Activated CD8-positive, alpha-beta memory T cell treated with anti-CD3 and anti-CD28 coated beads for 4 hours (primary cell): ENCODE measurements around the gene TSPAN3.

ENCODE experiments used
- DNase-seq, 2 donors: peaks; one replicate each; pipeline ENCODE4 v3.0.0-alpha.2; 2020; ENCODE audit warnings: low read depth in 2 of 2

TSPAN3 gene

DNA sequence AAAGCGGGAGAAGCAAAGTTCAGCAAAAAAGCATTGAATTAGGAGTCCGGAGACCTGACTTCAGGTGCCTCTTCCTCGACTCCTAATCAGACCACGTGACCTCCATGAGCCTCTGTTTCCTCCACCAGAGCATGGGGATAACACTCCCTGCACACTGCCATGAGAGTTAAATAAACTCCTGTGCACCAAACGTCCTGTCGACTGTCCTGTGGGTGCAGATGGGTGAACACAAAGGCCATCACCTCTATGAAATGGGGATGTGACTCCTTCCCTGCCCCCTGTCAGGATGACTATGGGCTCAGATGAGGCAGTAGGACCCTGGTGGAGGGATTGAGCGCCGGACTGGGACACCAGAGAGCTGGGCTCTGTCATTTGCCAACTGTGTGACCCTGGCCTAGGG lies 13.5 kb upstream of the TSPAN3 start:
- DNase-seq = no peak

DNA sequence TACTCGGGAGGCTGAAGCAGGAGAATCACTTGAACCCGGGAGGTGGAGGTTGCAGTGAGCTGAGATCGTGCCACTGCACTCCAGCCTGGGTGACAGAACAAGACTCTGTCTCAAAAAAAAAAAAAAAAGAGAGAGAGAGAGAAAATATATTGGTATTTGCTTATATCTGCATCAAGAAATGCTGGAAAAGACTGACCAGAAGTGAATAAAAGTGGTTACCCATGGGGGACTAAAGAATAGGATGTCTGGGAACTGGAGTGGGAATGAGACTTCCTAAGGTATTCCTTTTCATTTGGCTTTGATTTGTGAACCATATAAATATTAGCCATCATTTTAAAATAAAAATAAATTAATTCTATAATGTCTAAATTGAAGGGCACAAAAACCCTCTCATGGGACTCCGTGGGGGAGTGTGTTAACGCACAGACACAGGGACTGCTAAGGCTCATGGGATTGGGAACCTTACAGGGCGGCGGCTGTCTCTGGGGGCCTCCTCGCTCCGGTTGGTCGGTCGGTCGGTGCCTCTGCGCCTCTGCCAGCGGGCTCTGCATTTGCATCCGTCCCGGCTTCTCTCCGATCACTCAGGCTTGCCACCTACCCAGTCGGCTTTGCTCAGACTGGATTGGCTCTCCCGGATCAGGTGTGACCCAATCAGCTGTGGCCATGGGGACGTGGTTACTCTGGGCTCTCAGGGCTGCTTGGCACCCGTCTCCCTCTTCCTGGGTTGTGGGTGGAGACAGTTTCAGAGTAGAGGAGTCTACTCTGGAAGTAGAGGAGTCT lies 12.7 kb upstream of the TSPAN3 start:
- DNase-seq = peak; percentile 20 to 33

DNA sequence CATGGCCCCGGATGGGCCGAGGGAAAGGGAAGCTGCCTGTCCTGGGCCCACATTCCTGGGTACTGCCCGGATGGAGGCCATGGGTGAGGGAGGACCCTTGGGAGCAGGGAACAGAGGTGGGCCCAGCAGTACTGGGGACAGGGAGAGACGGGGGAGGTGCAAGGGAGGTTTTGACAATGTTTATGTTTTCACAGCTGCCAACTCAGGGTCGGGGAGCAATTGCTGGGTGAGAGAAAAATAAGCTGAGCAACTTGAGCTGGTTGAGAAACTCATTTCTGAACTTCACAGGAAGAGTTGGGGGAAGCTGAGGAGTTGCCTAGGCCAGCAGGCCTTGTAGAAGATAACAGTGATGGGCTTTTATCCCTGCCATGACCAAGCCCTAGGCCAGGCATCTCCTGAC lies 11.1 kb upstream of the TSPAN3 start:
- DNase-seq = no peak

- DNase-seq = no peak
Measured at GRCh38 chr15:77076323-77076915, 5.5 kb upstream of the TSPAN3 start.

DNA sequence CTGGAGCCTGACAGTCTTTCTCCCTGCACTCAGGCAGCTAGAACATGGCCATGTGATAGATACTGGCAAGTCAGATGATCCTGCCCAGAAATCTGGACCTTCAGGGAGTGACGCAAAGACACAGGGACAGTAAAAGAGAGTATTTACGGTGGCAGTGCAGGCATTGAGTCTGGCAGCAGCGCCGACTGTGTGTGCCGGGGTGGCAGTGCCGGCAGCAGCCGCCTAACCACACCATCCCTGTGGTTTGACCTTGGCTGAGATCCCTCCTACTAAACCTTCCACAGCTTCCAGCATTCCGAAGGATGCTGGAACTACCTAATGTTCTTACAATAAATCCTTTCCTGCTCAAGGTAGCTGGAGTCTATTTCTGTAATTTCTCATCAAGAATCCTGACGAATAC lies 4.6 kb upstream of the TSPAN3 start:
- DNase-seq = no peak

- no peak for DNase-seq
Measured at GRCh38 chr15:77074350-77074749, 3.4 kb upstream of the TSPAN3 start.

DNA sequence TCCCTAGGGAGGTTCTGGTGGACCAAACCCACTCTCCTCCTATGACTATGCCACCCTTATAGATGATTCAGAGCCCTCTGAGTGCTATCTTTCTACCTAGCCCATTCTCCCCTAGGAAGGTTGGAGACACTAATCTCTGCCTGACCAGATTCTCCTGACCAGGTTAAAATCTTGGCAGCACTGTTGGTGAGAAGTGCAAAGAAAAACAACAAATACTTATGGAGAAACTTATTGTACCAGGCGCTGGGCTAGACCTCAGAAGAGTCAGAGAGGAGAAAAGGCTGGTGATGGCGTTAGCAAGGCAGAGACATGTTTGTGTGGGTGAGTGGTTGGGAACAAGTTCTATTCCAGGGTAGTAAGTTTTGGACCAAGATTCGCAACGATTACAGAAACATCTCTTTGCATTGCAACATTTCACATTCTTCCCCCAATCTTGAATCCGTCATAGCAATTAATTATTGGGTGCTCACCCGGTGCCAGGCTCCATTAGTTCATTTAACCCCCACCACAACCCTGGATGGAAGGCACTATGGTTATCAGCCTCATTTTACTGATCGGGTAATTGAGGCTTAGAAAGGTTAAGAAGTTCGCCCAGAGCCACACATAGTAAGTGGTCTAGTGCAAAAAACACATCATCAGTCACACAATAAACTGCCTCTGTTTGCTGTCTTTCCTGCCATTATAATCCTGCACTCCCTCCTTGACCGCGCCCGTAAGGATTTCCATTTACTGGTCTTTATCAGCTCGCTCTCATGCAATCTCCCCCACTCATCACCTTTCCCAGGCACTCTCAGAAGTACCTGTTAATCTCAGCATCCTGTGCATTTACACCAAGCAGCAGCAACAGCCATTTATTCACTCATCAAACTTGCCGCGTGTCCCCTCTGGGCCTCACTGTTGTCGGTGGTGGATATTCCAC lies 655 bp upstream of the TSPAN3 start:
- DNase-seq = no peak

- no peak for DNase-seq
Measured at GRCh38 chr15:77070180-77070494, 772 bp downstream of the TSPAN3 start.

GRCh38 chr15:77069521-77070121 lies 1.3 kb downstream of the TSPAN3 start:
- DNase-seq = no peak

- DNase-seq = no peak
Measured at GRCh38 chr15:77068633-77069032, 2.3 kb downstream of the TSPAN3 start.

- no peak for DNase-seq
Measured at GRCh38 chr15:77067691-77068367, 3.1 kb downstream of the TSPAN3 start.

DNA sequence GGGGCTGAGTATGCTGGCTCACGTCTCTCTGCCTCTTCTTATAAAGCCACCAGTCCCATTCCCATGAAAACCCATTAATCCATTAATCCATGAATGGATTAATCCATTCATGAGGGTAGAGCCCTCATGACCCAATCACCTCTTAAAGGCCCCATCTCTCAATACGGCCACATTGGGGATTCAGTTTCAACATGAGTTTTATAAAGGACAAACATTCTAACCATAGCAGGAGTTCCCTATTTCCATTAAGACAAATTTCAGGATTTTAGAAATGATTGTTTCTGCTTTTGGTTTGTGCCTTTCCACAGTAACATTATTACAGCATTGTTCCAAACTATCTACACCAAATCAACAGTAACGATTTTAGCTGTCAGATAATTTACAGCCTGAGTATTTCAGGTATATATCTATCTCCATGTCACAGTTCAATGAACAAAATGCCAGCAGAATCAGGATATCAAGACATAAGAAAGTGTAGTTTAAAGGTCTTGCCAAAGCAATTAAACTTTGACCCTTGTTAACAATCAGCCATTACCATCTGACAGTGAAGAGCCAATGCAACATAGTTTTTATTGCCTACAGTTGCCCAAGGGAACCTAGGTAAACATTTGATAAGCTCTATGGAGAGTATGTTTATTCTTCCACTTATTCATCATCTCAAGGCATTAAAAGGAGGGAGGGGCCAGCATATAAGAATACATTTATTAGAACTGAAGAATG lies 3.8 kb downstream of the TSPAN3 start:
- no peak for DNase-seq

DNA sequence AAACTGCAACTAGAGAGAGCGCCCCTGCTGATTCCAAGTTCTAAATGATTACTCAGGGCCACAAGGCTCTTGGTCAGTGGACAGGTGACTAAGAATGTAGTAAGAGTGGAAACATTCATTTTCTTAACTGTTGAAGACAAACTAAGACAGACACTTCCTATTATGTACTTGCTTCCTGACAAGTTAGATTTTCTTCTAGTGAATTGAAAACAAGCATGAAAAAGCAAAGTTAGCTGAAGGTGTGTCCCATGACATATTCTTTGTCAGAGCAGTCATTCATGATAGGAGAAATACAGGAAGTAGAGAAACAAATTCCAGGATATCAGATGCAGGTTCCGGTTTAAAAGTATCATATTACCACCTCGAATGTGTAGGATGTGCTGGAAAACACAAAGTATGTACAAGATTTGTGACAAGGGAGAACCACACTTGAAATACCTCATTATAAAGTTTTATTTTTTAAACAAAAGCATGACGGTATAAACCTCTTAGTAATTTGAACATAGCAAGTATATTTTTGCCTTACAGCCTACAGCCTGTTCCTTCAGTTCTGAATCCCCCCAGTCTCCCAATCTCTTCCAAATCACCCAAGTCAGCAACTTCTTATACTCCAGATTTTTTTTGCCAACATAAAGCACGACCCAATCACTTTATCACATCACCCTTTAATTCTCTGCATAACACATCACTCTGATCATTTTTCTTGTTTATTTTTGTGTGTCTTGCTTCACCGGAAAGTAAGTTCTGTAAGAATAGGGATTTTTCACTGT lies 6.2 kb downstream of the TSPAN3 start:
- DNase-seq = no peak

DNA sequence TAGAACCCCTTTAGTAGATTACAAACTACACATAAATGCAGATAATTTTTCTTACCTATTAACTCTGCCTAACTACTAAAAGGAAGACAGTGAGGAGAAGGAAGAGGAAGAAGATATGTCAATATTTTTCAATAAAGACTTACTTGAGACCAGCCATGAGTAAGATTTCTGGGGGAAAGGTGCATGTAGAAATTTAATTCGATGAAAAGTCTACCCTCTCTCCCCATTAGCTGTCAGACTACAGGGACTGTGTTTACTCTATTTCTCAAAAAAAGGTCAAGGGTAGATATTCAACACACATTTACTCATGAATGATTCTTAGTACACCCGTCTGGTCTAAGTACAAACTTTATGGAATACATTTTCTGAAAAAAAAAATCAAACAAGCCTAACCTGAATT lies 6.8 kb downstream of the TSPAN3 start:
- DNase-seq = no peak

- DNase-seq = no peak
Measured at GRCh38 chr15:77063249-77063648, 7.7 kb downstream of the TSPAN3 start.

DNA sequence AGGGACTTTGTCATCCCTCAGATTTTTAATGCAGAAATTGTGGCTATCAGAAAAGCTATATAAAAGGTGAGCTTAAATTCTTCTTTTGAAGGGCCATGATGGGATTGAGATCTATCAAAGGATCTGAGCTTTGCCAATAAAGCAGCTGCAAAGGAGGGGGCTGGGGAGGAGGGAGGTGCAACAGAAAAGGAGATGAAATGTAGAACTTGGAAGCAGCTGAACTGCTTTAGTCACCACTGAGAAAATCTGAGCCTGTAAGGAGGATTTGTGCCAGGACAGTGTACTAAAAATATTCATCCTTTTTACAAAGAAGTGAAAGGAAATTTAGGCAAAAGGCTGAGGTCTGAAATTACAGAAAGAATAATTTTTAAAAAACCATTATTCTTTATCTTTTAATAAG lies 10.4 kb downstream of the TSPAN3 start:
- no peak for DNase-seq

DNA sequence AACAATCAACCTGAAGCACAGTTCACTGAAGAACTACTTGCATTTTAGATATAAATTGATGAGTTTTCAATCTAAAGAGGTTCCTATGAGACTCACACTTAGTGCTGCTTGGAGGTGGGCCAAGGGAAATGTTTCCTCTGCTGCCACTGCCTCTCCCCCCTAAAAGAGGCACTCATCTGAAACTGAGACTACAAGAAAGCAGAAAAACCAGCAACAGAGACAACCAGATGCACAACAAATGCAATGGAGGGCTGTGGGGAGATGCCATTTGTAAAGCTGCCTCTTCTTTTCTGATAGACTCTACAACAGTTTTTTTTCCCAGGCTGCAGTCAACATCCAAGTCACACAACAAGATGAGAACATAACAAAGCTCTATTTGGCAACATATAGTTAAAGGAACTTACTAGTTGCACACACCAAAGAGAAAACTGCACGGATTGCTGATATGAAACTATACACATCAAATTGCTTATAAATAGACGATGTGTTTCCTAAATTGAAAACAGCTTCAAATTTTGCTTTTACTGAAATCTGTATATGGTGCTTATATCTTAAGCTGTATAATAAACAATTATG lies 11.0 kb downstream of the TSPAN3 start:
- DNase-seq = no peak

- no peak for DNase-seq
Measured at GRCh38 chr15:77058468-77058867, 12.4 kb downstream of the TSPAN3 start.

- DNase-seq = no peak
Measured at GRCh38 chr15:77057685-77058084, 13.2 kb downstream of the TSPAN3 start.

- no peak for DNase-seq
Measured at GRCh38 chr15:77057072-77057471, 13.8 kb downstream of the TSPAN3 start.
